ENCODE data around the gene TNFSF8. TPM values are rescaled to one million over a fixed set of nuclear protein-coding genes. Genes with fewer than 3 reads are reported as not detected.

TNFSF8 gene
- total and polyA plus RNA-seq, 9 of the 15 experiments (the other 6 are each of a cell fraction or from before 2014, with no cell fraction given), result 0.09 TPM; not detected in 8

DNA sequence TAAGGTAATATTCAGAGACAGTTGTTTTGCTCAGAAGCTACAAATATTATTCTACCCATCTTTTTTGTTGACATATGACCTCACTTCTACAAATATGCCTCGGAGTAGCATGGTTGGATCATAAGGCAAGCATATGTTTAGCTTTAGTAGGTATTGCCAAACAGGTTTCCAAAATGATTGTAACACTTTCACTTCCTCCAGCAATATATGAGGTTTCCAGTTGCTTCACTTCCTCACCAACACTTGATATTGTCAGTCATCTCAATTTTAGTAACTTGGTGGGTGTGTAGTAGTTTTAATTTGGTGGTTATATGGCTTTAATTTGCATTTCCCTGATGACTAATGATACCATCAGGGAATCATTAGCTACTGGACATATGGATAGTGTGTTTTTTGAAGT lies 46.7 kb downstream of the TNFSF8 start:
- Histone ChIP-seq H3K9me1 (ENCODE audit: control insufficient read depth, insufficient read depth, low read length) (no peaks in the 10 kb centered on the region), H2AFZ (ENCODE audit: low read depth, low read length) (no peak overlapping the region), H3K4me1 (replicated peaks in 1 of 2; ENCODE audit: control insufficient read depth in 2 of 2, insufficient read depth in 2 of 2, low read length in 2 of 2) (no peaks in the 10 kb centered on the region), H3K9me3 (replicated peaks; ENCODE audit: control insufficient read depth, insufficient read depth, low read depth, low read length) (no peaks in the 10 kb centered on the region), H3K4me3 (no peak overlapping the region), H4K20me1 (replicated peaks; ENCODE audit: control insufficient read depth, insufficient read depth, low read length) (no peaks in the 10 kb centered on the region), H3K27me3 (ENCODE audit: control insufficient read depth in 2 of 2, insufficient read depth in 2 of 2, low read length in 2 of 2) (no peaks in the 10 kb centered on the region), H3K27ac (ENCODE audit: extremely low read depth, low read depth, low read length) (no peak overlapping the region), H3K4me2 (ENCODE audit: insufficient read depth, low read length) (no peak overlapping the region), H3K36me3 (ENCODE audit: control insufficient read depth, insufficient read depth, low read length) (no peaks in the 10 kb centered on the region), H3K79me2 (ENCODE audit: control insufficient read depth, insufficient read depth, low read length) (no peaks in the 10 kb centered on the region), H3K9ac (ENCODE audit: insufficient read depth in 1 of 2, low read depth in 2 of 2, low read length in 2 of 2) (no peak overlapping the region)
- TF ChIP-seq, protein P1, sequence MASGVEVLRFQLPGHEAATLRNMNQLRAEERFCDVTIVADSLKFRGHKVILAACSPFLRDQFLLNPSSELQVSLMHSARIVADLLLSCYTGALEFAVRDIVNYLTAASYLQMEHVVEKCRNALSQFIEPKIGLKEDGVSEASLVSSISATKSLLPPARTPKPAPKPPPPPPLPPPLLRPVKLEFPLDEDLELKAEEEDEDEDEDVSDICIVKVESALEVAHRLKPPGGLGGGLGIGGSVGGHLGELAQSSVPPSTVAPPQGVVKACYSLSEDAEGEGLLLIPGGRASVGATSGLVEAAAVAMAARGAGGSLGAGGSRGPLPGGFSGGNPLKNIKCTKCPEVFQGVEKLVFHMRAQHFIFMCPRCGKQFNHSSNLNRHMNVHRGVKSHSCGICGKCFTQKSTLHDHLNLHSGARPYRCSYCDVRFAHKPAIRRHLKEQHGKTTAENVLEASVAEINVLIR (CRISPR knock-in tag; IDR thresholded peaks at IDR 0.05), result no peak
- TF ChIP-seq ZC3H11A (IDR thresholded peaks at IDR 0.05; ENCODE audit: low read depth, low read length), result no peak
- no peak for TF ChIP-seq ATF1 (CRISPR knock-in tag; IDR thresholded peaks at IDR 0.05)
- no peak for TF ChIP-seq ATF1 (tag; IDR thresholded peaks at IDR 0.05)
- TF ChIP-seq CBFA2T3 (IDR thresholded peaks at IDR 0.05), result no peak
- TF ChIP-seq, protein P2, sequence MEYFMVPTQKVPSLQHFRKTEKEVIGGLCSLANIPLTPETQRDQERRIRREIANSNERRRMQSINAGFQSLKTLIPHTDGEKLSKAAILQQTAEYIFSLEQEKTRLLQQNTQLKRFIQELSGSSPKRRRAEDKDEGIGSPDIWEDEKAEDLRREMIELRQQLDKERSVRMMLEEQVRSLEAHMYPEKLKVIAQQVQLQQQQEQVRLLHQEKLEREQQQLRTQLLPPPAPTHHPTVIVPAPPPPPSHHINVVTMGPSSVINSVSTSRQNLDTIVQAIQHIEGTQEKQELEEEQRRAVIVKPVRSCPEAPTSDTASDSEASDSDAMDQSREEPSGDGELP (CRISPR knock-in tag; IDR thresholded peaks at IDR 0.05; ENCODE audit: borderline replicate concordance), result no peak
- no peak for TF ChIP-seq MAZ (CRISPR knock-in tag; conservative IDR thresholded peaks at IDR 0.05 in 1 of 2, IDR thresholded peaks at IDR 0.05 in 1 of 2)
- TF ChIP-seq SUPT5H (IDR thresholded peaks at IDR 0.05), result no peak
- in situ Hi-C loops (cut with MboI), result no loop called here
- WGBS (ENCODE audit: insufficient coverage, low coverage, missing lambda C conversion rate), result 0% methylated on average over 1 of the region's 1 CpG
- no TSS peak for BruUV-seq (replicated peaks)
- DNase-seq (ENCODE audit: extremely low read depth in 1 of 4, low spot score in 3 of 4) (no peak), ATAC-seq (no peak), FAIRE-seq (no peak)
- intact Hi-C loops (cut with micrococcal nuclease), result no loop called here
- ChIA-PET CTCF (ENCODE audit: low intra/inter-chr PET ratio) (no interaction called here), POLR2A (no interaction called here)
